GM19240 (cell line): ENCODE results near the gene TMEM14A.
"Not testable (repeated sequence)": the region's sequence is repeated elsewhere in the genome, so short reads cannot be mapped to it uniquely, and the experiment has no call there.

ENCODE experiments used
- DNase-seq: peaks from one replicate; pipeline ENCODE4 v3.0.0; 2011; ENCODE audit warnings: low spot score; ENCODE audit not compliant: insufficient read length

The TMEM14A gene

DNA sequence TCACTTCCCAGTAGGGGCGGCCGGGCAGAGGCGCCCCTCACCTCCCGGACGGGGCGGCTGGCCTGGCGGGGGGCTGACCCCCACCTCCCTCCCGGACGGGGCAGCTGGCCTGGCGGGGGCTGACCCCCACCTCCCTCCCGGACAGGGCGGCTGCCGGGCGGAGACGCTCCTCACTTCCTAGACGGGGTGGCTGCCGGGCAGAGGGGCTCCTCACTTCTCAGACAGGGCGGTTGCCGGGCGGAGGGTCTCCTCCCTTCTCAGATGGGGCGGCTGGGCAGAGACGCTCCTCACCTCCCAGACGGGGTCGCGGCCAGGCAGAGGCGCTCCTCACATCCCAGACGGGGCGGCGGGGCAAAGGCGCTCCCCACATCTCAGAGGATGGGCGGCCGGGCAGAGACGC is 15.0 kb upstream of the TMEM14A start:
- not testable (repeated sequence) for DNase-seq

DNA sequence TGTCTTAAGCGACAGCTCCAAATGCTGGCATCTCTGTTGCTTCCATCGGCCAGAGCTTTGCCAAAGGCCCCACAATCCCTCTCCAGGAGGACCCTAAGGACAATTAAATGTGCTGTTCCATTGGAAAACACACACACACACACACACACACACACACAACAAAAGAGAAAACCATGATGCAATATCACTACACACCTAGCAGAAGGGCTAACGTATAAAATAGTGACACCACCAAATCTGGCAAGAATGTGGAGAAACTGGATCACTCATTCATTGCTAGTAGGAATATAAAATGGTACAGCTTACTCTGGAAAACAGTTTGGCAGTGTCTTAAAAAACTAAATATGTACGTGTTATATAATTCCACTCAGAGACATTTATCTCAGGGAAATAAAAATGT is 13.0 kb upstream of the TMEM14A start:
- no peak for DNase-seq

DNA sequence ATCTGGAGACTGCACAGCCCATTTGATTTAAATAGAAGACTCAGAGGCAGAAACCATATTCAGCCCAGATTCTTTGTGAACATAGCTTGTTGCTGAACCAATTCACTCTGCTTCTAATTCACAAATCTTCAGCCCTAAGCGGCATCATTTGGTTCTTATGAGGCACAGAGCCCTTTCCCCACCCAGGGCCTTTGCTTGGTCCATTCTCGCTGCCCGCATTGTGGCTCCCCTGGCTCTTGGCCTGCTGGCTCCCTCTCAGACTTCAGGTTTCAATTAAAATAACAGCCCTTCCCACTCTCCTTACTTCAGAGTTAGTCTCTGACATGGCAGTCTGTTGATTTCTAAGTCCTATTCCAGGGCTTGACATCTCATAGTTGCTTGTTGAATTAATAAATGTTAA is 9.4 kb upstream of the TMEM14A start:
- DNase-seq, result no peak

GRCh38 chr6:52662031-52662430 is 8.9 kb upstream of the TMEM14A start:
- no peak for DNase-seq

DNA sequence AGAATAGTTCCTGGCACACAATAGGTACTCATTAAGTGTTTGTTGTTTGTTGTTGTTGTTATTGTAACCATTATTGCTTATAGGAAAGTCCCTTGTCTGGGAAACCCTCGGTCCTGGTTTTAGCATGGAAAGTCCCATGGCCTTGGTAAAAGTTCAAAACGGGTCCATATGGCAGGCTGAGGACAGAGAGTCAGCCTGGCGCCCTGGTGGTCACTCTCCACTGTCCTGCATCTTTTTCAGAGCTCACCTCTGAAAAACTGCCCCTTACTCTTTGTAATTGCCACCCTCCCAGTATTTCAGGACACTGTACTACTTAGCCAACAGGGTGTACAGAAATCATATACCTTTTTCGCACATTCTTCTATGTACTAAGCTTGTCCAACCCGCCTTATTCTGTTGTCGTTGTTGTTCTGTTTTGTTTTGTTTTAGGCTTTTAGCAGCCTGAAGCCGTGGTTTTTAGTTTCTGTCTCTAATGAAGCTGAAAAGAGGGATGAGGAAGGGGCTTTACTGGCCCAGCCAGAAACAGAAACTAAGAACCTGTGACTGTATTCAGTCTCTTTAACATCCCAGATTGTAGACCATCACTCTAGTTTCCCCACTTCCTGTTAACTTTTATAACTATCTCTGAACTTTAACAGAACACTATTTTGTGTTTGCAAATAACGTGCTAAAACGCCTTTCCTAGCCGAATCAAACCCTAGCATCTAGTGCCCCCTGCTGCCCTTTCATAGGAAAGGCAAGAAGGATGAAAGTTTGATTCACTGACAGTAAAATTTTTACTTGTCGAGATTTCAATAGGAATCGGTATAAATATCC is 7.6 kb upstream of the TMEM14A start:
- peak; percentile 33 for DNase-seq

- DNase-seq, result no peak
Measured at GRCh38 chr6:52663936-52664185, 7.1 kb upstream of the TMEM14A start.

DNA sequence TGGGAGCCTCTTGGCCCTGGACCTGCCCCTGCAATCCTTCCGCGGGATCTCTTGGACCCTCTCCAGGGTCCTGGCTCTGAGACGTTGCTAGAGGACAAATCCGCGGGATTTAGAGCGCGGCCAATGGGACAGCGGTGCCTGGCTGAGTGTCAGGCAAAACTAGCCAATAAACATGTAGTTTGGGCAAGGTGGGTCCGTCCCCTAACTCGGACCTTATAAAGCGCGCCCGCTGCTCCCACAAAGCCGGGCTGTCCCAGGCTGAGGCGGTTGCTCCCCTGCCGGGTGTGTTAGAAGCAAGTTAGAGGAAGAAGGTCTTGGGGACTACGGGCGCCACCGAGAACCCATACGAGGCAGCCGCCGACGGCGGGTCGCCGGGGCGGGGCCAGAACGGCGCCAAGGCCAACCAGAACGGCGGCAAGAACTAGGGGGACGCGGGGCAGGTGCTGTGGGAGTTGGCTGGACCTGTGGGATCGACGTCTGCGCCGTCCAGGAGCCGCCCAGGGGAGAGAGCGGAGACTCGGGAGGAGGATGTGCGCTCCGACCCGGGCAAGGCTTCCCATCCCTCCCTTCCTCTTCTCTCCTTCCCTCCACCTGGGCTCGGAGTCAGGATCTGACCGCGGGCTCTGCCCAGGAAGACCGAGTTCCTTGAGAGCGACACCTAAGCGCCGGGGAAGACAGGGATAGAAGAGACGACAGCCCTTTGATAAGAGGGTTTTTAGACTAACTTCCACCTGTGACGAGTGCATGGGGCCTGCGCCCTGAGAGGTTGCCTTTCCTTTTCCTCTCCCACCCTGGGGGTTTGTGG is 6.5 kb upstream of the TMEM14A start:
- DNase-seq, result peak; percentile 75

GRCh38 chr6:52664991-52665686 is 5.8 kb upstream of the TMEM14A start:
- no peak for DNase-seq

DNA sequence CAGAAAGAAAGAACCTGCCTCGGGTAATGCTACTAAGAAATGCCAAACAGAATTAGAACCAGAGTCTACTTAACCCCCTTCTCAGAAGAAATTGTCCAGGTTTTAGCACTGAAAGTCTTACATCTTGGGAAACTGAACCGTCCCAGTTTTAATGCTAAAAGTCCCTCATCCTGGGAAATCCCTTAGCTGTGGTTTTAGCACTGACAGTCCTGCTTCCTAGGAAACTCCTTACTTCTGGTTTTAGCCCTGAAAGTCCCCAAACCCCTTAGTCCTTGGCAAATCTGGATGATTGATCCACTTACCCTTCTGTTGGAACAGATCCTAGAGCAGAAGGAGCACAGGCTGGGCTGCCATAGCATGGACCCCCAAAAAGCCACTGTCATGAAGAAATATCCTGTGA is 4.8 kb upstream of the TMEM14A start:
- no peak for DNase-seq

GRCh38 chr6:52666523-52666922 is 4.4 kb upstream of the TMEM14A start:
- no peak for DNase-seq

- DNase-seq, result no peak
Measured at GRCh38 chr6:52667572-52667971, 3.3 kb upstream of the TMEM14A start.

DNA sequence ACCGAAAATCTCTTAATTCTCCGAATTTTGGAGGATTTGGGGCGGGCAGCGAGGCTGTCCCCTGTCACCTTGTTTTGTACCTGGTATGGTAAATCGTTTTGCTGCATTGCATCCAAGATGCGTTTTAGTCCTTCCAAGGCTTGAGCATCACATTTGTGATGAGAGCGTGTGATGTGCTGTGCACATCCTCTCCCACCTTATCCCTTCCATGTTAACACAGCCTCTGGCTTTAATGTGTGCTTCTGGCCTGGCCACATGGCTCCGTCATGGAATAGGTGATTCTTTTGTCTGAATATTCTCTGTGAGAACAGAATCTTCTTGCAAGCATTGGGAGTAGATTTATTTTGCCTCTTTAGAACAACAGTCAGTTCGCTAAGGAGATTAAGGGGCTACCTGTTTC is 763 bp downstream of the TMEM14A start:
- no peak for DNase-seq

DNA sequence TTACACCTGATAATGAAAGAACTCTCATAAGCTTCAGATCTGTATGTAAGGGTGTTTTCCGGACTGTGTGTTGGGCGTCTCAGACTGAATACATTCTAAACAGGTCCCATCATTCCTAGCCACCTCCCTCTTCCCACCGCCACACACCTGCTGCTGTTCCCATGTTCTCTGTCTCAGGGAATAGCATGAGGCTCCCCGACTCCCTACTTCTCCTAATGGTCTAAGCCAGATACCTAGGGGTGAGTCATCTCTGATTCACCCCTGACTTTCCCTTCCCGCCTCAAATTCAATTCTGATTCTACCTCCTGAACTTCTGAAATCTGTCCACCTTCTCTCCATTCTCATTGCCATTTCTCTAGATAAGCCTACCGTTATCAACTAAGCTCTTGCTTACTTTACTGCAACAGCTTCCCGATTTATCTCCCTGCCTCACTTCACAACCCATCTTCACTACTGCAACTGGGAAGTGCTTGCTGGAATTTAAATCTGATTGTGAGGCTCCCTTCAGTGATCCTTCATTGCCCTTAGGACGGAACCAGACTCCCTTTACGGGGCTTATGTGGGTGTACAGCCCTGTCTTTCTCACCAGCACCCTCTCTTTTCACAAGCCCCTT is 1.6 kb downstream of the TMEM14A start:
- DNase-seq, result no peak

DNA sequence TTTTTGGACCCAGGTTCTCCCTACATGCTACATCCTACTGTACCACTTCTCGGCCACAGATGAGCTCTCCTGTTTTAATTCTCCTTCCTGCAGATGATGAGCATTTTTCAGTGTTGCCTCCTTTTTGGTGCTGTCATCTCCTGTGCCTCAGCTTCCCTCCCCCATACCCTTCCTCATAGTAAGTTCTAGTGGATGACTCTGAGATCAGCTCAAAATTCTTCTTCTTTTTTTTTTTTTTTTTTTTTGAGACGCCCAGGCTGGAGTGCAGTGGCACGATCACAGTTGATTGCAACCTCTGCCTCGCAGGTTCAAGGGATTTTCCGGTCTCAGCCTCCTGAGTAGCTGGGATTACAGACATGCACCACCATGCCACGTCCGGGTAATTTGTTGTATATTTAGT is 3.8 kb downstream of the TMEM14A start:
- DNase-seq, result no peak

- DNase-seq, result no peak
Measured at GRCh38 chr6:52675372-52675771, 4.5 kb downstream of the TMEM14A start.

DNA sequence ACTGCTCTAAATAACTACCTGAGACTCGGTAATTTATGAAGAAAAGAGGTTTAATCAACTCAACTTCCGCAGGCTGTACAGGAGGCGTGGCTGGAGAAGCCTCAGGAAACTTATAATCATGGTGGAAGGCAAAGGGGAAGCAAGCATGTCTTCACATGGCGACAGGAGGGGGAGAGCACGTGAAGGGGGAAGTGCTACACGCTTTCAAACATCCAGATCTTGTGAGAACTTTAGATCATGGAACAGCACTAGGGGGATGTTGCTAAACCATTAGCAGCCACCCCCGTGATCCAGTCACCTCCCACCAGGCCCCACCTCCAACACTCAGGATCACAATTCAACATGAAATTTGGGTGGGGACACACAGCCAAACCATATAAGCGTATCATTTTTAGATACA is 5.7 kb downstream of the TMEM14A start:
- not testable (repeated sequence) for DNase-seq

DNA sequence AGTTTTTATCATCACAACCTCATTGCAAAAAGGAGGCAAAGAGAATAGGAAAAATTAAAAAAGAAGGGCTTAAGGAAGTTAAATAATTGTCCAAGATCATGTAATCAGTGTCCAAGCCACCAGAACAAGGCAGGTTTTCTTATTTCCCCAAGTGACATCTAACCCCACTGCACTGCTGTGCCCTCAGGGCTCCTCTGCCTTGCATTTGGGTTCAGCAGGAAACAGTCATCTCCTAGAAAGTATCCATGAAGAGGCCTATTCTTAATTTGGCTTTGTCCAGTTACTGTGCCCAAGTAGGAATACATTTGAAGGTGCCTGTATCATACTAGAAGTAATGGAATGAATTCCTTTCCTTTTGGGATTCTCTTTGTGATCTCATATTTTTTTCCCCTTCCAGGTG is 10.5 kb downstream of the TMEM14A start:
- no peak for DNase-seq

- no peak for DNase-seq
Measured at GRCh38 chr6:52686878-52687699, 16.2 kb downstream of the TMEM14A start.

DNA sequence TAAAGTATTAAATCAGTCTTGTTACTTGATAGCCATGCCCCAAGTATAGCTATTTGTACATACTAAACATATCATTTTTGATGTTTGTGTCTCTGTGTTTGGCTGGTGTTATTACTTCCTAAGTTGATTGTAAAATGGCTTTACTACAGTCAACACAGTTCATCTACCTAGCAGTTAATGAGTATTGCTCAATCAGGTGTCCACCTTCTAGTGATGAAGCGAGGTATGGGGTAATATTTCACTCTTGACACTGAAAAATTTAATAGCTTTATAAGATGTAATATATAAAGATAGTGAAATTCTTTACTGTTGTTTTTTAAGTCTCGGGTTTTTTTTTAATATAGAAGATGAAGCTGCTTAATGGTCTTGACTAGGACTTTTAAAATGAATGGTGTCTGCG is 18.9 kb downstream of the TMEM14A start:
- no peak for DNase-seq

- no peak for DNase-seq
Measured at GRCh38 chr6:52691718-52692117, 20.8 kb downstream of the TMEM14A start.

- no peak for DNase-seq
Measured at GRCh38 chr6:52693773-52694172, 22.9 kb downstream of the TMEM14A start.
